HepG2 (cell line): ENCODE measurements around the gene TNNT1. TPM values are rescaled to one million over a fixed set of nuclear protein-coding genes. Genes with fewer than 3 reads are reported as not detected.

ENCODE experiments used
- KDM6A ChIP-seq: IDR thresholded peaks from 2 replicates; pipeline ENCODE4 v1.6.1; 2016; ENCODE audit warnings: low read depth
- RERE ChIP-seq: IDR thresholded peaks from 2 replicates; pipeline ENCODE4 v1.6.1; 2016; ENCODE audit warnings: low read depth, missing genetic modification reagents, missing compliant biosample characterization
- TCF12 ChIP-seq, 2 experiments: fragments of 450-650 bp in 1 of 2; sonication (generic) in 1 of 2; formaldehyde crosslinking in 1 of 2; IDR thresholded peaks; 2 replicates each; pipeline versions ENCODE4 v1.6.1 to v1.8.0; 2017 to 2022; ENCODE audit warnings: antibody characterized with exemption in 1 of 2, mild to moderate bottlenecking in 1 of 2, missing genetic modification reagents in 1 of 2, moderate library complexity in 1 of 2
- TEAD2 ChIP-seq: sonication (generic); formaldehyde crosslinking; IDR thresholded peaks from 2 replicates; pipeline ENCODE4 v1.9.0; 2021; ENCODE audit warnings: missing genetic modification reagents
- TRIM22 ChIP-seq: fragments of 450-650 bp; IDR thresholded peaks from 2 replicates; pipeline ENCODE4 v1.6.1; 2017
- ZBTB4 ChIP-seq: sonication (generic); formaldehyde crosslinking; IDR thresholded peaks from 2 replicates; pipeline ENCODE4 v1.4.0; 2020; ENCODE audit warnings: missing genetic modification reagents, mild to moderate bottlenecking, borderline replicate concordance
- ZKSCAN1 ChIP-seq: fragments of 150-350 bp; IDR thresholded peaks from 2 replicates; pipeline ENCODE4 v1.6.1; 2014; ENCODE audit warnings: low read length
- ZNF138 ChIP-seq: sonication (generic); formaldehyde crosslinking; IDR thresholded peaks from 2 replicates; pipeline ENCODE4 v1.5.0; 2020; ENCODE audit warnings: mild to moderate bottlenecking, low read depth, missing genetic modification reagents
- ZNF17 ChIP-seq: sonication (generic); formaldehyde crosslinking; IDR thresholded peaks from 2 replicates; pipeline ENCODE4 v1.5.0; 2020; ENCODE audit warnings: mild to moderate bottlenecking, missing genetic modification reagents
- ZNF274 ChIP-seq: sonication (generic); formaldehyde crosslinking; IDR thresholded peaks from 2 replicates; pipeline ENCODE4 v1.5.1; 2020; ENCODE audit warnings: mild to moderate bottlenecking, missing genetic modification reagents
- ZNF383 ChIP-seq: sonication (generic); formaldehyde crosslinking; IDR thresholded peaks from 2 replicates; pipeline ENCODE4 v1.4.0; 2020; ENCODE audit warnings: missing genetic modification reagents, mild to moderate bottlenecking, borderline replicate concordance
- ZNF513 ChIP-seq: sonication (generic); formaldehyde crosslinking; conservative IDR thresholded peaks from 2 replicates; pipeline ENCODE4 v1.5.0; 2020; ENCODE audit warnings: missing genetic modification reagents
- polyA plus RNA-seq, 8 experiments: library from polyadenylated mRNA; depleted of rRNA in 3 of 8; stranded (reverse) in 7 of 8; unstranded in 1 of 8; fragments of >200 nt; fragmentation: Illumina TruSeq in 4 of 8; extraction: Trizol in 4 of 8; gene quantifications; 2 replicates each; pipeline versions ENCODE4 v1.2.1 to v1.2.3, GENCODE V29; 2011 to 2016; ENCODE audit warnings: low read depth in 4 of 8, missing spikeins in 1 of 8, mixed read lengths in 1 of 8; ENCODE audit not compliant: insufficient read depth in 1 of 8
- total RNA-seq, 5 experiments: library from RNA; depleted of rRNA; stranded (reverse); fragments of >200 nt; fragmentation: Illumina TruSeq; extraction: Trizol; gene quantifications; 2 replicates each; pipeline ENCODE4 v1.2.3, GENCODE V29; 2016; ENCODE audit warnings: low read depth in 1 of 5

TNNT1 gene
- total and polyA plus RNA-seq, 2 of the 13 experiments (the other 11 are each of a cell fraction or from before 2014, with no cell fraction given), result 1.3 to 2.4 TPM

- 0 out of 2 replicates have a peak, but pooled peaks have one; percentile 14 for TF ChIP-seq ZBTB4 (CRISPR knock-in tag)
- peak; percentile 70; the same call in 1 of the 2 replicates for TF ChIP-seq ZNF383 (CRISPR knock-in tag)
- no peak for TF ChIP-seq TRIM22
- no peak for TF ChIP-seq ZNF513 (CRISPR knock-in tag)
- no peak for TF ChIP-seq TCF12 (IDR thresholded peaks at IDR 0.05)
- TF ChIP-seq TCF12 (CRISPR knock-in tag; IDR thresholded peaks at IDR 0.05), result no peak
- TF ChIP-seq ZNF274 (CRISPR knock-in tag), result no peak
- no peak for TF ChIP-seq TEAD2
- no peak for TF ChIP-seq ZNF138 (CRISPR knock-in tag)
- TF ChIP-seq ZKSCAN1, result no peak
- no peak for TF ChIP-seq RERE (CRISPR knock-in tag)
- TF ChIP-seq KDM6A (CRISPR knock-in tag), result no peak
- no peak for TF ChIP-seq ZNF17 (CRISPR knock-in tag)
Observed at GRCh38 chr19:55116232-55116858, 32.7 kb downstream of the TNNT1 start (continued).
